Neural cell (in vitro differentiated cells): ENCODE results near the gene KIF5C. TPM values are rescaled to one million over a fixed set of nuclear protein-coding genes. Genes with fewer than 3 reads are reported as not detected.

Source experiments
- H2AFZ ChIP-seq: fragments of 200-600, 300-800 bp; sonication (generic), shearing (Covaris generic); 2 replicates; pipeline ENCODE4 v1.6.0; 2014; ENCODE audit warnings: low read depth, mild to moderate bottlenecking, antibody characterized with exemption, low read length, moderate library complexity
- H3F3A ChIP-seq: fragments of 200-600 bp; shearing (Covaris generic); 2 replicates; pipeline ENCODE4 v1.6.1; 2016; ENCODE audit warnings: mild to moderate bottlenecking, moderate library complexity, mixed read lengths, antibody characterized with exemption, low read length; ENCODE audit not compliant: insufficient read depth, poor library complexity, severe bottlenecking
- H3K27ac ChIP-seq: fragments of 200-600, 300-800 bp; sonication (generic), shearing (Covaris generic); 2 replicates; pipeline ENCODE4 v1.5.1; 2014; ENCODE audit warnings: mild to moderate bottlenecking, low read length, moderate library complexity
- H3K27me3 ChIP-seq: fragments of 300-800, 200-600 bp; sonication (generic), shearing (Covaris generic); 2 replicates; pipeline ENCODE4 v1.6.0; 2014; ENCODE audit warnings: mild to moderate bottlenecking, low read depth, low read length, moderate library complexity; ENCODE audit not compliant: insufficient read depth
- H3K36me3 ChIP-seq: fragments of 300-800, 200-600 bp; sonication (generic), shearing (Covaris generic); 2 replicates; pipeline ENCODE4 v1.5.1; 2014; ENCODE audit warnings: mild to moderate bottlenecking, antibody characterized with exemption, low read length, moderate library complexity; ENCODE audit not compliant: insufficient read depth
- H3K4me2 ChIP-seq: fragments of 300-800, 200-600 bp; sonication (generic), shearing (Covaris generic); 2 replicates; pipeline ENCODE4 v1.6.0; 2014; ENCODE audit warnings: mild to moderate bottlenecking, low read length
- H3K4me3 ChIP-seq: fragments of 300-800, 200-600 bp; sonication (generic), shearing (Covaris generic); 2 replicates; pipeline ENCODE4 v1.5.1; 2014; ENCODE audit warnings: mild to moderate bottlenecking, low read length, moderate library complexity
- H3K79me2 ChIP-seq: fragments of 200-600 bp; shearing (Covaris generic); replicated peaks from 2 replicates; pipeline ENCODE4 v1.6.0; 2014; ENCODE audit warnings: mild to moderate bottlenecking, low read length, moderate library complexity; ENCODE audit not compliant: insufficient read depth
- H3K9ac ChIP-seq: fragments of 300-800, 200-600 bp; sonication (generic), shearing (Covaris generic); 2 replicates; pipeline ENCODE4 v1.6.1; 2016; ENCODE audit warnings: mild to moderate bottlenecking, low read length, mixed read lengths
- H3K9me2 ChIP-seq: fragments of 200-600 bp; shearing (Covaris generic); 2 replicates; pipeline ENCODE4 v1.6.1; 2016; ENCODE audit warnings: mild to moderate bottlenecking, low read length, mixed read lengths; ENCODE audit not compliant: insufficient read depth
- H3K9me3 ChIP-seq: fragments of 200-600, 300-800 bp; sonication (generic), shearing (Covaris generic); 2 replicates; pipeline ENCODE4 v1.6.1; 2016; ENCODE audit warnings: mild to moderate bottlenecking, mixed run types, low read length, moderate library complexity, mixed read lengths
- H4K20me1 ChIP-seq: fragments of 200-600 bp; shearing (Covaris generic); 2 replicates; pipeline ENCODE4 v1.6.1; 2016; ENCODE audit warnings: mild to moderate bottlenecking, mixed run types; ENCODE audit not compliant: insufficient read depth
- CTCF ChIP-seq: fragments of 450-650 bp; IDR thresholded peaks from 2 replicates; pipeline ENCODE4 v1.5.1; 2014; ENCODE audit warnings: antibody characterized with exemption, mild to moderate bottlenecking, moderate library complexity; ENCODE audit not compliant: poor library complexity, severe bottlenecking
- EP300 ChIP-seq: fragments of 450-650 bp; conservative IDR thresholded peaks from 2 replicates; pipeline ENCODE4 v1.6.1; 2014; ENCODE audit warnings: antibody characterized with exemption, mild to moderate bottlenecking, moderate library complexity; ENCODE audit not compliant: poor library complexity, severe bottlenecking
- EZH2 ChIP-seq: fragments of 200-600, 300-800 bp; shearing (Covaris generic), sonication (generic); IDR thresholded peaks from 2 replicates; pipeline ENCODE4 v1.6.1; 2014; ENCODE audit warnings: antibody characterized with exemption, low read length, borderline replicate concordance, mild to moderate bottlenecking; ENCODE audit not compliant: insufficient read depth, poor library complexity, severe bottlenecking
- MXI1 ChIP-seq: fragments of 450-650 bp; conservative IDR thresholded peaks from 2 replicates; pipeline ENCODE4 v1.6.1; 2014; ENCODE audit warnings: antibody characterized with exemption, mild to moderate bottlenecking; ENCODE audit not compliant: poor library complexity, severe bottlenecking
- POLR2AphosphoS5 ChIP-seq: IDR thresholded peaks from 2 replicates; pipeline ENCODE4 v1.6.1; 2012
- RAD21 ChIP-seq: fragments of 450-650 bp; conservative IDR thresholded peaks from 2 replicates; pipeline ENCODE4 v1.6.1; 2014; ENCODE audit warnings: antibody characterized with exemption, mild to moderate bottlenecking, moderate library complexity
- REST ChIP-seq: IDR thresholded peaks from 2 replicates; pipeline ENCODE4 v1.6.1; 2012; ENCODE audit warnings: borderline replicate concordance
- SMC3 ChIP-seq: fragments of 450-650 bp; conservative IDR thresholded peaks from 2 replicates; pipeline ENCODE4 v1.6.1; 2014; ENCODE audit warnings: antibody characterized with exemption, mild to moderate bottlenecking, moderate library complexity; ENCODE audit not compliant: poor library complexity
- TAF1 ChIP-seq: IDR thresholded peaks from 2 replicates; pipeline ENCODE4 v1.6.1; 2012; ENCODE audit warnings: low read depth
- polyA plus RNA-seq: library from polyadenylated mRNA; depleted of rRNA; stranded (reverse); fragments of >200 nt; gene quantifications from 2 replicates; pipeline ENCODE4 v1.2.3, GENCODE V29; 2014

Gene KIF5C
- polyA plus RNA-seq, 1 donor from 2014 or later: 527 TPM

GRCh38 chr2:148901142-148901541 lies 26.1 kb downstream of the KIF5C start:
- peaks cover 9% of the 10 kb centered on the region for H3K36me3 ChIP-seq
- H3K9me2 ChIP-seq: no peaks in the 10 kb centered on the region
- no peak overlapping the region for H3K4me3 ChIP-seq
- no peaks in the 10 kb centered on the region for H3K27me3 ChIP-seq
- peaks cover 21% of the 10 kb centered on the region for H4K20me1 ChIP-seq
- no peak overlapping the region for H3K4me2 ChIP-seq
- peaks cover 2% of the 10 kb centered on the region for H3F3A ChIP-seq
- TF ChIP-seq EZH2 (no peak), REST (no peak), POLR2AphosphoS5 (no peak), RAD21 (no peak), MXI1 (no peak), SMC3 (no peak), CTCF (no peak), TAF1 (no peak), EP300 (no peak)
- H2AFZ ChIP-seq: no peak overlapping the region
- H3K27ac ChIP-seq: no peak overlapping the region
- no peak overlapping the region for H3K9ac ChIP-seq
- H3K9me3 ChIP-seq: no peaks in the 10 kb centered on the region
- H3K79me2 ChIP-seq: peaks cover 95% of the 10 kb centered on the region

GRCh38 chr2:148902798-148903197 lies 27.8 kb downstream of the KIF5C start:
- H3K9me2 ChIP-seq: no peaks in the 10 kb centered on the region
- peaks cover 15% of the 10 kb centered on the region for H3K36me3 ChIP-seq
- peaks cover 96% of the 10 kb centered on the region for H3K79me2 ChIP-seq
- TF ChIP-seq EZH2: no peak
- TF ChIP-seq SMC3: no peak
- TF ChIP-seq TAF1: no peak
- no peak for TF ChIP-seq REST
- TF ChIP-seq EP300: no peak
- TF ChIP-seq RAD21: no peak
- no peak for TF ChIP-seq CTCF
- no peak for TF ChIP-seq MXI1
- no peak for TF ChIP-seq POLR2AphosphoS5
- peaks cover 2% of the 10 kb centered on the region for H3F3A ChIP-seq
- H2AFZ ChIP-seq: no peak overlapping the region
- no peak overlapping the region for H3K9ac ChIP-seq
- H3K27me3 ChIP-seq: no peaks in the 10 kb centered on the region
- no peak overlapping the region for H3K4me2 ChIP-seq
- no peak overlapping the region for H3K27ac ChIP-seq
- H4K20me1 ChIP-seq: peaks cover 31% of the 10 kb centered on the region
- H3K9me3 ChIP-seq: no peaks in the 10 kb centered on the region
- no peak overlapping the region for H3K4me3 ChIP-seq
